ENCODE results near the gene COX6B2.

DNA sequence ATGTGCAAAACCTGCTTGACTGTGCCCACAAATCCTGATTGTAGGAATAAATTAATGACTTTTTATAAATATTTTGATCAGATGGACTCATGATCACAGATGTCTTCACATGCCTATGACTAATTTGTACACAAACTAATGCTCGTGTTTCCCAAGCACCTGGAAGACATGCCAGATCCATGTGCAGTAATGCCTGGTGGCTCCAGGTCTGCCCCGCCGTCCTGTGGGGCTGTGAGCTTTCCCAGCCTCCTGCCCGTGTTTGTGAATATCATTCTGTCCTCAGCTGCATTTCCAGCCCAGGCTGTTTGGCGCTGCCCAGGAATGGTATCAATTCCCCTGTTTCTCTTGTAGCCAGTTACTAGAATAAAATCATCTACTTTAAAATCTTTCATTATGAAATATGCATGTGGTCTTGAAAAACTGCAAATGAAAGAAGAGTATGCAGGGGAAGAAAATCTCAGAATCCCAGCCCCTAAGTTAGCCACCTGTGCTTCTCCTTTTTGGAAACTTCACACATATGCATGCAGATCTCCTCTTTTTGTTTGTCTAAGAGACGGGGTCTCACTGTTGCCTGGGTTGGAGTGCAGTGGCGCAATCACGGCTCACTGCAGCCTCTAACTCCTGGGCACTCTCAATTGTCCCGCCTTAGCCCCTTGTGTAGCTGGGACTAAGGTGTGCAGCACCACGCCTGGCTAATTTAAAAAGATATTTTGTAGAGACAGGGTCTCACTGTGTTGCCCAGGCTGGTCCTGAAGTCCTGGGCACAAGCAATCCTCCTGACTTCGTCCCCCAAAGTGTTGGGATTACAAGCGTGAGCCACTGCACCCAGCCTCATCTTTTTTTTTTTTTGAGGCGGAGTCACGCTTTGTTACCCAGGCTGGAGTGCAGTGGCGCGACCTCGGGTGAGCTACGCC, 37.4 kb upstream of the COX6B2 start:
- TF ChIP-seq, protein P1, sequence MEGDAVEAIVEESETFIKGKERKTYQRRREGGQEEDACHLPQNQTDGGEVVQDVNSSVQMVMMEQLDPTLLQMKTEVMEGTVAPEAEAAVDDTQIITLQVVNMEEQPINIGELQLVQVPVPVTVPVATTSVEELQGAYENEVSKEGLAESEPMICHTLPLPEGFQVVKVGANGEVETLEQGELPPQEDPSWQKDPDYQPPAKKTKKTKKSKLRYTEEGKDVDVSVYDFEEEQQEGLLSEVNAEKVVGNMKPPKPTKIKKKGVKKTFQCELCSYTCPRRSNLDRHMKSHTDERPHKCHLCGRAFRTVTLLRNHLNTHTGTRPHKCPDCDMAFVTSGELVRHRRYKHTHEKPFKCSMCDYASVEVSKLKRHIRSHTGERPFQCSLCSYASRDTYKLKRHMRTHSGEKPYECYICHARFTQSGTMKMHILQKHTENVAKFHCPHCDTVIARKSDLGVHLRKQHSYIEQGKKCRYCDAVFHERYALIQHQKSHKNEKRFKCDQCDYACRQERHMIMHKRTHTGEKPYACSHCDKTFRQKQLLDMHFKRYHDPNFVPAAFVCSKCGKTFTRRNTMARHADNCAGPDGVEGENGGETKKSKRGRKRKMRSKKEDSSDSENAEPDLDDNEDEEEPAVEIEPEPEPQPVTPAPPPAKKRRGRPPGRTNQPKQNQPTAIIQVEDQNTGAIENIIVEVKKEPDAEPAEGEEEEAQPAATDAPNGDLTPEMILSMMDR (IDR thresholded peaks at IDR 0.05; ENCODE audit: extremely low read depth in 1 of 2, insufficient read depth in 1 of 2, low read depth in 1 of 2, low read length in 2 of 2), result no peak
- TF ChIP-seq JUN (IDR thresholded peaks at IDR 0.05; ENCODE audit: borderline replicate concordance, insufficient read depth, insufficient read length, low read depth) (no peak), POLR2A (IDR thresholded peaks at IDR 0.05; ENCODE audit: low read depth, low read length) (no peak), EZH2 (IDR thresholded peaks at IDR 0.05; ENCODE audit: borderline replicate concordance, low read depth, low read length, severe bottlenecking) (no peak), MYC (IDR thresholded peaks at IDR 0.05; ENCODE audit: low read depth, low read length) (no peak), POLR2AphosphoS5 (IDR thresholded peaks at IDR 0.05; ENCODE audit: insufficient read depth, low read depth, low read length) (no peak)
